Esophagus squamous epithelium (tissue), 4 donors: ENCODE results near the gene PTPRN2.

ENCODE experiments used
- POLR2A ChIP-seq, 4 donors: fragments of 450-650 bp; IDR thresholded peaks; one replicate each; pipeline ENCODE4 v1.6.1; 2017; ENCODE audit warnings: antibody characterized with exemption in 4 of 4, mild to moderate bottlenecking in 4 of 4, moderate library complexity in 3 of 4
- TF ChIP-seq, protein P1 (sequence below), 6 experiments: fragments of 450-650 bp in 4 of 6; fragments of 200-600 bp in 2 of 6; sonication (generic) in 2 of 6; IDR thresholded peaks; one replicate each; pipeline ENCODE4 v1.5.1; 2016 to 2019; ENCODE audit warnings: antibody characterized with exemption in 6 of 6, mild to moderate bottlenecking in 4 of 6, moderate library complexity in 4 of 6

DNA sequence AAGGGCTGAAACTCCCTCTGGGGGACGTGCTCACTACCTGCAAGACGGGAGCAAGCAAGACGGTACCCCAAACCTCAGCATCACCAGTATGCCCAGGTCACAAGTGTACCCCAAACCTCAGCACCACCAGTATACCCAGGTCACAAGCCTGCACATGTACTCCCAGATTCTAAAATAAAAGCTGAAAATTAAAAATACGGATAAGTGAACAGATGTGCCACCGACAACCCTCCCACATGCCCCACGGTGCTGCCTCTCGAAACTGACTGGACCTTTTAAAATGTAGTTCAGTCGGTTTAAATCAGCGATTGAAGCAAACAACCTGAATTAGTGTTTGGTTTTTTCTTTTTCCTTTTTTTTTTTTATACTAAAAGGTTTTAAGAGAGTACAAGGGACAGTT is 684.3 kb downstream of the PTPRN2 start:
- TF ChIP-seq, protein P1, sequence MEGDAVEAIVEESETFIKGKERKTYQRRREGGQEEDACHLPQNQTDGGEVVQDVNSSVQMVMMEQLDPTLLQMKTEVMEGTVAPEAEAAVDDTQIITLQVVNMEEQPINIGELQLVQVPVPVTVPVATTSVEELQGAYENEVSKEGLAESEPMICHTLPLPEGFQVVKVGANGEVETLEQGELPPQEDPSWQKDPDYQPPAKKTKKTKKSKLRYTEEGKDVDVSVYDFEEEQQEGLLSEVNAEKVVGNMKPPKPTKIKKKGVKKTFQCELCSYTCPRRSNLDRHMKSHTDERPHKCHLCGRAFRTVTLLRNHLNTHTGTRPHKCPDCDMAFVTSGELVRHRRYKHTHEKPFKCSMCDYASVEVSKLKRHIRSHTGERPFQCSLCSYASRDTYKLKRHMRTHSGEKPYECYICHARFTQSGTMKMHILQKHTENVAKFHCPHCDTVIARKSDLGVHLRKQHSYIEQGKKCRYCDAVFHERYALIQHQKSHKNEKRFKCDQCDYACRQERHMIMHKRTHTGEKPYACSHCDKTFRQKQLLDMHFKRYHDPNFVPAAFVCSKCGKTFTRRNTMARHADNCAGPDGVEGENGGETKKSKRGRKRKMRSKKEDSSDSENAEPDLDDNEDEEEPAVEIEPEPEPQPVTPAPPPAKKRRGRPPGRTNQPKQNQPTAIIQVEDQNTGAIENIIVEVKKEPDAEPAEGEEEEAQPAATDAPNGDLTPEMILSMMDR (IDR thresholded peaks at IDR 0.05) = no peak
- TF ChIP-seq POLR2A (IDR thresholded peaks at IDR 0.05) = no peak
